Neural cell (in vitro differentiated cells): ENCODE measurements around the gene GZMM. TPM values are rescaled to one million over a fixed set of nuclear protein-coding genes. Genes with fewer than 3 reads are reported as not detected.

ENCODE experiments used
- H2AFZ ChIP-seq: fragments of 200-600, 300-800 bp; sonication (generic), shearing (Covaris generic); 2 replicates; pipeline ENCODE4 v1.6.0; 2014; ENCODE audit warnings: low read depth, mild to moderate bottlenecking, antibody characterized with exemption, low read length, moderate library complexity
- H3F3A ChIP-seq: fragments of 200-600 bp; shearing (Covaris generic); 2 replicates; pipeline ENCODE4 v1.6.1; 2016; ENCODE audit warnings: mild to moderate bottlenecking, moderate library complexity, mixed read lengths, antibody characterized with exemption, low read length; ENCODE audit not compliant: insufficient read depth, poor library complexity, severe bottlenecking
- H3K27ac ChIP-seq: fragments of 200-600, 300-800 bp; sonication (generic), shearing (Covaris generic); 2 replicates; pipeline ENCODE4 v1.5.1; 2014; ENCODE audit warnings: mild to moderate bottlenecking, low read length, moderate library complexity
- H3K27me3 ChIP-seq: fragments of 300-800, 200-600 bp; sonication (generic), shearing (Covaris generic); 2 replicates; pipeline ENCODE4 v1.6.0; 2014; ENCODE audit warnings: mild to moderate bottlenecking, low read depth, low read length, moderate library complexity; ENCODE audit not compliant: insufficient read depth
- H3K36me3 ChIP-seq: fragments of 300-800, 200-600 bp; sonication (generic), shearing (Covaris generic); 2 replicates; pipeline ENCODE4 v1.5.1; 2014; ENCODE audit warnings: mild to moderate bottlenecking, antibody characterized with exemption, low read length, moderate library complexity; ENCODE audit not compliant: insufficient read depth
- H3K4me2 ChIP-seq: fragments of 300-800, 200-600 bp; sonication (generic), shearing (Covaris generic); 2 replicates; pipeline ENCODE4 v1.6.0; 2014; ENCODE audit warnings: mild to moderate bottlenecking, low read length
- H3K4me3 ChIP-seq: fragments of 300-800, 200-600 bp; sonication (generic), shearing (Covaris generic); 2 replicates; pipeline ENCODE4 v1.5.1; 2014; ENCODE audit warnings: mild to moderate bottlenecking, low read length, moderate library complexity
- H3K79me2 ChIP-seq: fragments of 200-600 bp; shearing (Covaris generic); replicated peaks from 2 replicates; pipeline ENCODE4 v1.6.0; 2014; ENCODE audit warnings: mild to moderate bottlenecking, low read length, moderate library complexity; ENCODE audit not compliant: insufficient read depth
- H3K9ac ChIP-seq: fragments of 300-800, 200-600 bp; sonication (generic), shearing (Covaris generic); 2 replicates; pipeline ENCODE4 v1.6.1; 2016; ENCODE audit warnings: mild to moderate bottlenecking, low read length, mixed read lengths
- H3K9me2 ChIP-seq: fragments of 200-600 bp; shearing (Covaris generic); 2 replicates; pipeline ENCODE4 v1.6.1; 2016; ENCODE audit warnings: mild to moderate bottlenecking, low read length, mixed read lengths; ENCODE audit not compliant: insufficient read depth
- H3K9me3 ChIP-seq: fragments of 200-600, 300-800 bp; sonication (generic), shearing (Covaris generic); 2 replicates; pipeline ENCODE4 v1.6.1; 2016; ENCODE audit warnings: mild to moderate bottlenecking, mixed run types, low read length, moderate library complexity, mixed read lengths
- H4K20me1 ChIP-seq: fragments of 200-600 bp; shearing (Covaris generic); 2 replicates; pipeline ENCODE4 v1.6.1; 2016; ENCODE audit warnings: mild to moderate bottlenecking, mixed run types; ENCODE audit not compliant: insufficient read depth
- CTCF ChIP-seq: fragments of 450-650 bp; IDR thresholded peaks from 2 replicates; pipeline ENCODE4 v1.5.1; 2014; ENCODE audit warnings: antibody characterized with exemption, mild to moderate bottlenecking, moderate library complexity; ENCODE audit not compliant: poor library complexity, severe bottlenecking
- EP300 ChIP-seq: fragments of 450-650 bp; conservative IDR thresholded peaks from 2 replicates; pipeline ENCODE4 v1.6.1; 2014; ENCODE audit warnings: antibody characterized with exemption, mild to moderate bottlenecking, moderate library complexity; ENCODE audit not compliant: poor library complexity, severe bottlenecking
- EZH2 ChIP-seq: fragments of 200-600, 300-800 bp; shearing (Covaris generic), sonication (generic); IDR thresholded peaks from 2 replicates; pipeline ENCODE4 v1.6.1; 2014; ENCODE audit warnings: antibody characterized with exemption, low read length, borderline replicate concordance, mild to moderate bottlenecking; ENCODE audit not compliant: insufficient read depth, poor library complexity, severe bottlenecking
- MXI1 ChIP-seq: fragments of 450-650 bp; conservative IDR thresholded peaks from 2 replicates; pipeline ENCODE4 v1.6.1; 2014; ENCODE audit warnings: antibody characterized with exemption, mild to moderate bottlenecking; ENCODE audit not compliant: poor library complexity, severe bottlenecking
- POLR2AphosphoS5 ChIP-seq: IDR thresholded peaks from 2 replicates; pipeline ENCODE4 v1.6.1; 2012
- RAD21 ChIP-seq: fragments of 450-650 bp; conservative IDR thresholded peaks from 2 replicates; pipeline ENCODE4 v1.6.1; 2014; ENCODE audit warnings: antibody characterized with exemption, mild to moderate bottlenecking, moderate library complexity
- REST ChIP-seq: IDR thresholded peaks from 2 replicates; pipeline ENCODE4 v1.6.1; 2012; ENCODE audit warnings: borderline replicate concordance
- SMC3 ChIP-seq: fragments of 450-650 bp; conservative IDR thresholded peaks from 2 replicates; pipeline ENCODE4 v1.6.1; 2014; ENCODE audit warnings: antibody characterized with exemption, mild to moderate bottlenecking, moderate library complexity; ENCODE audit not compliant: poor library complexity
- TAF1 ChIP-seq: IDR thresholded peaks from 2 replicates; pipeline ENCODE4 v1.6.1; 2012; ENCODE audit warnings: low read depth
- polyA plus RNA-seq: library from polyadenylated mRNA; depleted of rRNA; stranded (reverse); fragments of >200 nt; gene quantifications from 2 replicates; pipeline ENCODE4 v1.2.3, GENCODE V29; 2014

GZMM gene
- polyA plus RNA-seq, 1 donor from 2014 or later: 0.38 TPM

- TF ChIP-seq SMC3: no peak
- no peak for TF ChIP-seq CTCF
- no peak for TF ChIP-seq TAF1
- no peak for TF ChIP-seq REST
- TF ChIP-seq EP300: no peak
- TF ChIP-seq EZH2: no peak
- TF ChIP-seq RAD21: no peak
- TF ChIP-seq POLR2AphosphoS5: no peak
- no peak for TF ChIP-seq MXI1
- Histone ChIP-seq H3K79me2 (no peaks in the 10 kb centered on the region), H4K20me1 (no peaks in the 10 kb centered on the region), H3K27ac (no peak overlapping the region), H3K27me3 (no peaks in the 10 kb centered on the region), H3K4me2 (no peak overlapping the region), H3K9me3 (no peaks in the 10 kb centered on the region), H3K4me3 (no peak overlapping the region), H3K36me3 (no peaks in the 10 kb centered on the region), H2AFZ (no peak overlapping the region), H3F3A (no peaks in the 10 kb centered on the region), H3K9ac (no peak overlapping the region), H3K9me2 (no peaks in the 10 kb centered on the region)
Observed at GRCh38 chr19:540867-541637, 2.8 kb upstream of the GZMM start.

GRCh38 chr19:541699-542098, 2.2 kb upstream of the GZMM start:
- Histone ChIP-seq H3F3A (no peaks in the 10 kb centered on the region), H3K27ac (no peak overlapping the region), H3K27me3 (no peaks in the 10 kb centered on the region), H3K9me3 (no peaks in the 10 kb centered on the region), H3K9ac (no peak overlapping the region), H3K79me2 (no peaks in the 10 kb centered on the region), H3K36me3 (no peaks in the 10 kb centered on the region), H3K9me2 (no peaks in the 10 kb centered on the region), H3K4me3 (no peak overlapping the region), H4K20me1 (no peaks in the 10 kb centered on the region), H3K4me2 (no peak overlapping the region), H2AFZ (no peak overlapping the region)
- TF ChIP-seq MXI1 (no peak), EZH2 (no peak), REST (no peak), CTCF (no peak), TAF1 (no peak), POLR2AphosphoS5 (no peak)
